SW480 (cell line): ENCODE results near the gene ANTXR2.
"Not testable (repeated sequence)": the region's sequence is repeated elsewhere in the genome, so short reads cannot be mapped to it uniquely, and the experiment has no call there.

Experiments
- DNase-seq: peaks from one replicate; pipeline ENCODE4 v3.0.0-alpha.2; 2016; ENCODE audit warnings: low spot score

The ANTXR2 gene

GRCh38 chr4:80017125-80017854 lies 55.7 kb downstream of the ANTXR2 start:
- peak; percentile 6 for DNase-seq

GRCh38 chr4:80016506-80016905 lies 56.5 kb downstream of the ANTXR2 start:
- no peak for DNase-seq

GRCh38 chr4:80015407-80016189 lies 57.4 kb downstream of the ANTXR2 start:
- no peak for DNase-seq

- no peak for DNase-seq
Measured at GRCh38 chr4:80014531-80014930, 58.5 kb downstream of the ANTXR2 start.

- DNase-seq: no peak
Measured at GRCh38 chr4:80012291-80012690, 60.7 kb downstream of the ANTXR2 start.

GRCh38 chr4:80011636-80012236 lies 61.3 kb downstream of the ANTXR2 start:
- no peak for DNase-seq

- no peak for DNase-seq
Measured at GRCh38 chr4:80010316-80010715, 62.7 kb downstream of the ANTXR2 start.

- no peak for DNase-seq
Measured at GRCh38 chr4:80009806-80010205, 63.2 kb downstream of the ANTXR2 start.

GRCh38 chr4:80008971-80009370 lies 64.1 kb downstream of the ANTXR2 start:
- no peak for DNase-seq

- DNase-seq: no peak
Measured at GRCh38 chr4:80008351-80008750, 64.7 kb downstream of the ANTXR2 start.

- DNase-seq: no peak
Measured at GRCh38 chr4:80007745-80008149, 65.3 kb downstream of the ANTXR2 start.

GRCh38 chr4:80006935-80007744 lies 65.9 kb downstream of the ANTXR2 start:
- no peak for DNase-seq

GRCh38 chr4:80005863-80006262 lies 67.2 kb downstream of the ANTXR2 start:
- no peak for DNase-seq

GRCh38 chr4:80004319-80004718 lies 68.7 kb downstream of the ANTXR2 start:
- no peak for DNase-seq

- not testable (repeated sequence) for DNase-seq
Measured at GRCh38 chr4:80002559-80002958, 70.5 kb downstream of the ANTXR2 start.

- not testable (repeated sequence) for DNase-seq
Measured at GRCh38 chr4:79999048-79999447, 74.0 kb downstream of the ANTXR2 start.

GRCh38 chr4:79998201-79998600 lies 74.8 kb downstream of the ANTXR2 start:
- DNase-seq: no peak

GRCh38 chr4:79996851-79997250 lies 76.2 kb downstream of the ANTXR2 start:
- no peak for DNase-seq

GRCh38 chr4:79993476-79993875 lies 79.6 kb downstream of the ANTXR2 start:
- DNase-seq: no peak

- DNase-seq: no peak
Measured at GRCh38 chr4:79991601-79992000, 81.4 kb downstream of the ANTXR2 start.

GRCh38 chr4:79991100-79991499 lies 81.9 kb downstream of the ANTXR2 start:
- not testable (repeated sequence) for DNase-seq

GRCh38 chr4:79987401-79987800 lies 85.6 kb downstream of the ANTXR2 start:
- no peak for DNase-seq
